Lower leg skin (tissue), 3 donors: Measurements from ENCODE around the gene PACRGL.

ENCODE experiments used
- CTCF ChIP-seq, 3 donors: fragments of 450-650 bp; IDR thresholded peaks; one replicate each; pipeline ENCODE4 v1.5.1; 2016; ENCODE audit warnings: antibody characterized with exemption in 3 of 3, mild to moderate bottlenecking in 3 of 3, moderate library complexity in 2 of 3
- POLR2A ChIP-seq, 2 donors: fragments of 450-650 bp; IDR thresholded peaks; one replicate each; pipeline ENCODE4 v1.6.1; 2016 to 2017; ENCODE audit warnings: antibody characterized with exemption in 2 of 2, mild to moderate bottlenecking in 1 of 2, moderate library complexity in 1 of 2

DNA sequence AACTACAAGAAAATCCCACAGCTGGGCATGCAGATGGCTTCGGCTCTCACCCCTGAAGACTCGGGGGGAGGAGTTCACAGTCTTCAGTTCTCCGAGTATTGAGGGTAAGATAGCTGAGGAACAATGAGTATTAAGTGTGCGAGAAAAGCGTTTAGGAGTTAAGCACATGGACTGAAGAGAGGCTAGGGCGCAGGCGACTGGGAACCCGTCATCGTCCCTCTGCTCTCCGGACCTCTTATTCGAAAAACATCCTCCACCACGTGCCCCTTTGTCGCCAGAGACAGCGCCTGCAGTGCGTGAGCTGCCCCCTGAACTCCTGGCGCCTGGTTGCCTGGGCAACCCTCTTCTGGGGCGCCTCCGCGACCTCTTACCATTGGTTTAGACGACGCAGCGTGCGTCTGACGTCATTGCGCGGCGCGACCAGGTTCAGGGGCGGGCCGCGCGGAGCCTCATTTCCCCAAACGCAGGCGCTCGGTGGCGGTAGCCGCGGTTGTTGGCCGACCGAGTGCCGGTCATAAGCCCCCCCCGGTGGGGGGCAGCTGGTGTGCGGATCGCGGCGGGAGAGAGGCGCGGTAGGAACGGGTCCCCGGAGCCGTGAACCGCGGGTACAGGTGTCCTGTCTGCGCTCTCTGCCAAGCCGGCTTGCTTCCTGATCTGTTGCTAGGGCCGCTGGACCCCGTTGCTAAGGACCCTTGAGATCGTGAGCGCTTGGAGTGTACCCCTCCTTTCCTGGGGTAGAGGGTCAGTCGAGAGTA lies at the start of gene PACRGL:
- no peak for TF ChIP-seq CTCF (IDR thresholded peaks at IDR 0.05)
- TF ChIP-seq POLR2A (IDR thresholded peaks at IDR 0.05) = no peak
